Measurements from ENCODE around the gene CYTH3.

GRCh38 chr7:6198689-6199595, 73.5 kb downstream of the CYTH3 start:
- TF ChIP-seq EZH2 (IDR thresholded peaks at IDR 0.05; ENCODE audit: low read length) (no peak), CTCF (optimal IDR thresholded peaks at IDR 0.05 in 1 of 3, IDR thresholded peaks at IDR 0.05 in 1 of 3, conservative IDR thresholded peaks at IDR 0.05 in 1 of 3; ENCODE audit: extremely low read depth in 1 of 3, insufficient read depth in 2 of 3, low read length in 3 of 3) (no peak)
